SIG-M5 treated with dmso at 0.1 percent for 504 hours (cell line): ENCODE data around the gene CPT1B.
"Not testable (repeated sequence)": the region's sequence is repeated elsewhere in the genome, so short reads cannot be mapped to it uniquely, and the experiment has no call there.

ENCODE experiments used
- DNase-seq: peaks from one replicate; lab custom pipeline; 2025; ENCODE audit not compliant: unreplicated experiment; lab: John Stamatoyannopoulos, UW

Gene CPT1B

DNA sequence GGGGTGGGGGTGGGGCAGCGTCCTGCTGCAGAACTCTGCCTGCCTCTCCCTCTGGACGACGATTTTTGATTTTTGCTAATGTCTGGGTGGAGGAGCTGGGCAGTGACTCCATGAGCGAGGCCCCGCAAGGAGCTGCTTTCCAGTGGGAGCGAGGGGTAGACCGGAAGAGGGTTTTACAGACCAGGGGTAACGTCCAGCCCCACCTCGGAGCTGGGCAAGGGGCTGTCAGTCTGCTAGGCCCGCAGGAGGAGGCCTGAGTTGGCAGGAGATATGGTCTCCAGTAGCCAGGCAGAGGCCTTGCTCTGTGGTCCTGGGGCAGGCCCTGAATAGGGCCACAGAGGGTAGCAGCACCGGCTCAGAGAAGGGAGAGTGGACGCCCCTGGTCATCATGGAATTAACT, 31.4 kb upstream of the CPT1B start:
- no peak for DNase-seq

DNA sequence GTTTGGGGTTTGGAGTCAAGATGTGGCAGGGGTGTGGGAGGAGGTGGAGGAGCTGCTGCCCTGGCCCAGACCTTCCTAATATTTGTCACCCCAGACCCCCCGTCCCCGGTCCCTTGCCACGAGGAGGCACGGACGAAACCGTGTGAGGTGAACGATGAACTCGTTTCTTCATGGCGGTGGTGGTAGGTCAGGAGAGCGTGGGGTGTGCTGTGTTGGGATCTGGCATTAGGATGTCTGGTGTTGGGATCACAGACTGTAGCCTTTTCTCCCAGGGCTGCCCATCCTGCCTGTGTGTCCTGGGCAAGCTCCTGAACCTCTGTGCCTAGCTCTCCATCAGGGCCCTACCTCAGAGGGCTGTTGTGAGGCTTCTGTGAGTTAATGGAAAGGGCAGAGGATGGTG, 30.8 kb upstream of the CPT1B start:
- DNase-seq: no peak

DNA sequence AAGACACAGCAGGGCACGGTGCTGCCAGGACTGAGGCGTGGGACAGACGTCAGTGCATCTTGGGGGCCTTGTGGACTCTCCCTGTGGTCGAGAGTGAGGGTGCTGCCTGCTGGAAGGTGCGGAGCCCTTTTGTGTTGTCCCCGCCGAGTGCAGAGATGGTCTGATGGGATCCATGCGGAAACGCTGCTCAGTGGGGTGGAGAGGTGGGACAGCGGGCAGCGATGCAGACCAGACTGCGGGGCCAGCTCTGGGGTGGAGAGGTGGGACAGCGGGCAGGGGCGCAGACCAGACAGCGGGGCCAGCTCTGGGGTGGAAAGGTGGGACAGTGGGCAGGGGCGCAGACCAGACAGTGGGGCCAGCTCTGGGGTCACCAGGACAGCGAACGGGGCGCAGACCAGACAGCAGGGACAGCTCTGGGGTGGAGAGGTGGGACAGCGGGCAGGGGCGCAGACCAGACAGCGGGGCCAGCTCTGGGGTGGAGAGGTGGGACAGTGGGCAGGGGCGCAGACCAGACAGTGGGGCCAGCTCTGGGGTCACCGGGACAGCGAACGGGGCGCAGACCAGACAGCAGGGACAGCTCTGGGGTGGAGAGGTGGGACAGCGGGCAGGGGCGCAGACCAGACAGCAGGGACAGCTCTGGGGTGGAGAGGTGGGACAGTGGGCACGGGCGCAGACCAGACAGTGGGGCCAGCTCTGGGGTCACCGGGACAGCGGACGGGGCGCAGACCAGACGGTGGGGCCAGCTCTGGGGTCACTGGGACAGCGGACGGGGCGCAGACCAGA, 30.0 kb upstream of the CPT1B start:
- not testable (repeated sequence) for DNase-seq

DNA sequence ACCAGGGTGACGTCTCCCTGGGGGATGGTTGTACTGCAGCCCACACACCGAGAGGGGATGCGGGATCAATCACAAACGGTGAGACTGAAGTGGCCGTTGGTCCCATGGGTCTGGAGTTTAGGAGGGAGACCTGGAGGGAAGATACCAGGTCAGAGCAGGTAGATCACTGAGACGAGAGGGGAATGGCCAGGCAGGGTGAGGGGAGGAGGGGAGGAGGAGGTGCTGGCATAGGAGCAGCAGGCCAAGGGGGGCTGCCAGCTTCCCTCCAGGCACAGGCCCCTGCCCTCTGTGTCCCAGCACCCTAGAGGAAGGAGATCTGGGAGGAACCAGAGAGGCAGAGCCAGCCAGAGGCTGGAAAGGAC, 29.4 kb upstream of the CPT1B start:
- DNase-seq: no peak

- DNase-seq: no peak
These were observed 28.9 kb upstream of the CPT1B start for GRCh38 chr22:50606946-50607658.

GRCh38 chr22:50606165-50606945, 28.1 kb upstream of the CPT1B start:
- DNase-seq: peak; percentile 20

DNA sequence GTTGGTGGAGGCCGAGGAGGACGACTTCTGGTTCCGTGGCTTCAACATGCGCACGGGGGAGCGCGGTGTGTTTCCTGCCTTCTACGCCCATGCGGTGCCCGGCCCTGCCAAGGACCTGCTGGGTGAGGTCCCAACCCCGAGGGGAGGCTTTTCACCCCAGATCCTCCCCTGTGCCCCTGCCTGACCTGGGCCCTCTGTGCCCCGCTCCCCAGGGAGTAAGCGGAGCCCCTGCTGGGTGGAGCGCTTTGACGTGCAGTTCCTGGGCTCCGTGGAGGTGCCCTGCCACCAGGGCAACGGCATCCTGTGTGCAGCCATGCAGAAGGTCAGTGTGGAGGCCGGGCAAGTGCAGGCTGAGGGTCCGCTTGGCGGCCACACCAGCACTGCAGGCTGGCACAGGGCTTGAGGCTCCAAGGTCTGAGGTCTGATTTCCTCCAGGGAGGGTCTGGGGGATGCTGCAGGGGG, 27.4 kb upstream of the CPT1B start:
- DNase-seq: no peak

DNA sequence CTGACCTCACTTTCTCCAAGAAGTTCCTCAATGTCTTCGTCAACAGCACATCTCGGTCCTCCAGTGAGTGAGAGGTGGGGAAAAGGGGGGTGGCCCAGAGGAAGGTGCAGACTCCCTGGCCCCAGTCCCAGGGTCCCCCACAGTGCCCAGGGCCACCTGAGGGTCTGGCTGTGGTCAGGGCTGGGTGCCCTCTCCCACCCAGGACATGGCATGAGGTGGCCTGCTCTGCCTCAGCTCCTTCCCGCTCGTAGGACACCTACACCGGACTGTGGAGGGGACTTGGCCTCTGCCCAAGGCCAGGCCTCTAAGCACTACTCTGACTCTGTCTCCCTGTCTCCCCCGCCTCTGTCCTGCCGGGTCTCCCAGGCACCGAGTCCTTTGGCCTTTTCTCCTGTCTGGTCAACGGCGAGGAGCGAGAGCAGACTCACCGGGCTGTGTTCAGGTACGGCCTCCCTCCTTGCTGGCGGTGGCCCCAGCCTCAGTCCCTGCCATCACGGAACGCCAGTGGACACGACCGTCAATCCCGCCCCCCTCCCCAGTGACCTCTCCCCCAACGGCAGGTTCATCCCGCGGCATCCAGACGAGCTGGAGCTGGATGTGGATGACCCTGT, 26.9 kb upstream of the CPT1B start:
- DNase-seq: no peak

DNA sequence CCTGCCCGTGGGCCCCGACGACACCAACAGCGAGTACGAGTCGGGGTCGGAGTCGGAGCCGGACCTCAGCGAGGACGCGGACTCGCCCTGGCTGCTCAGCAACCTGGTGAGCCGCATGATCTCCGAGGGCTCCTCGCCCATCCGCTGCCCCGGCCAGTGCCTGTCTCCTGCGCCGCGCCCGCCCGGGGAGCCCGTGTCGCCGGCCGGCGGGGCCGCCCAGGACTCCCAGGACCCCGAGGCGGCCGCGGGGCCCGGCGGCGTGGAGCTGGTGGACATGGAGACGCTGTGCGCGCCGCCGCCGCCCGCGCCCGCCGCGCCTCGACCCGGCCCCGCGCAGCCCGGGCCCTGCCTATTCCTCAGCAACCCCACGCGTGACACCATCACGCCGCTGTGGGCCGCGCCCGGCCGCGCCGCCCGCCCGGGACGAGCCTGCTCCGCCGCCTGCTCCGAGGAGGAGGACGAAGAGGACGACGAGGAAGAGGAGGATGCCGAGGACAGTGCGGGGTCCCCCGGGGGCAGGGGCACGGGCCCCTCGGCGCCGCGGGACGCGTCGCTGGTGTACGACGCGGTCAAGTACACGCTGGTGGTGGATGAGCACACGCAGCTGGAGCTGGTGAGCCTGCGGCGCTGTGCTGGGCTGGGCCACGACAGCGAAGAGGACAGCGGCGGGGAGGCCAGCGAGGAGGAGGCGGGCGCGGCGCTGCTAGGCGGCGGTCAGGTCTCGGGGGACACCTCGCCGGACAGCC, 26.2 kb upstream of the CPT1B start:
- DNase-seq: no peak

DNA sequence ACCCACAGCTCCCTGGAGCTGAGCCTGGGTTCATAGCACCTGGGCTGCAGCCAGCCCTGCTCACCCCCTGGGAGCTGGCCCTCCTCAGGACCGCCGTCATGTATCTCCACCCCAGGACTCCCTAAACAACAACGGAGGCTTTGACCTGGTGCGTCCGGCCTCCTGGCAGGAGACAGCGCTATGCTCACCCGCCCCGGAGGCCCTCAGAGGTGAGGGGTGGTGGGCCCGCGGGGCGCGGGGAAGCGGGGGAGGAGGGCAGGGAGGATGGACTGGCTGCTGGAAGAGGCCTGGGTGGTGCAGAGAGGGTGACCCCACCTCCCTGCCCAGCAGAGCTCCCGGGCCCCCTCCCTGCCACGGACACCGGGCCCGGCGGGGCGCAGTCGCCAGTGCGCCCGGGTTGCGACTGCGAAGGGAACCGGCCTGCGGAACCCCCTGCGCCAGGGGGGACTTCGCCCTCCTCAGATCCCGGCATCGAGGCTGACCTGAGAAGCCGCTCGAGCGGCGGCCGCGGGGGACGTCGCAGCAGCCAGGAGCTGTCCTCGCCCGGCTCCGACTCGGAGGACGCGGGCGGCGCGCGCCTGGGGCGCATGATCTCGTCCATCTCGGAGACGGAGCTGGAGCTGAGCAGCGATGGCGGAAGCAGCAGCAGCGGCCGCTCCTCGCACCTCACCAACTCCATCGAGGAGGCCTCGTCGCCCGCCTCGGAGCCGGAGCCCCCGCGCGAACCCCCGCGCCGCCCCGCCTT, 25.5 kb upstream of the CPT1B start:
- no peak for DNase-seq

DNA sequence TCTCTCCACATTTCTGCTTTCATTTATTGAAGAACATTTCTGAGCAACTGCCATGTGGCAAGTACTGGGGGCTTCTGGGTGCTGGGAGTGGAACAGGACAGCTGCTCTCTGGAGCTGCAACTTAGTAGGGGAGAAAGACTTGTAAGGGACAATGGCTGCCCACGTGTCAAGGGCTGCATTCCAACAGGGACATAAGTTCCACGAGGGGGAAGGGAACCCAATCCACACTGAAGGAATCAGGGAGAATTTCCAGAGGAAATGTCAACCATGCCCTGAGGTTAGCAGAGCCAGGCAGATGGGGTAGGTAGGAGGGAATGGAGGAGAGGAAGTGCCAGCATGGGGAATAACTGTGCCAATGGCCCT, 24.1 kb upstream of the CPT1B start:
- no peak for DNase-seq

DNA sequence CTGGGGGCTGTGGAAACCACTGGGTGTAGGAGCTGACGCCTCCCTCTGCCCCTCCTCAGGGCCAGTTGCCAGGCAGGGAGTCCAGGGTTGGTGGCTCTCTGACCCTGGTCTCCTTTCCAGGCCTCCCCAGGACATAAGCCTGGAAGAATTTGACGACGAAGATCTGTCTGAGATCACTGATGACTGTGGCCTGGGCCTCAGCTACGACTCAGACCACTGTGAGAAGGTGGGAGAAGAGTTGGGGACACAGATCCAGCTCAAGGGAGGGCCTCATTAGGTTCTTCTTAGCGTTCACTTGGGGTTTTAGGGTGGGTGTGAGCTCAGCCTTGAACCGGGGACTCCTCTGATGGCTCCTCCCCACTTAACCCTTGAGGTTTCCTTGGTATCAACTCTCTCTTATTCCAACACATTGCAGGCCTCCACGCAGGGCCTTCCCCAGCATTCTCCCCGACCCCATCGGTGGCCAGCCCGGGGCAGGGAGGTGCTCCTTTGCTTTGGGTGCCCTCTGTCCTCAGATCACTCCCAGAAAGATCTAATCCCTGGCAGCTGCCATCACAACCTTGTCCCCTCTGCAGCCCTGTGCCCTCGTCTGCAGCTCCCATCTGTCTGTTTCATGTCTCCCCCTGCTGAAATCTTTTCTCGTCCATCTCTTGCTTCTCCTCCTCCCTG, 23.6 kb upstream of the CPT1B start:
- no peak for DNase-seq

- no peak for DNase-seq
These were observed 22.9 kb upstream of the CPT1B start for GRCh38 chr22:50600967-50601668.

DNA sequence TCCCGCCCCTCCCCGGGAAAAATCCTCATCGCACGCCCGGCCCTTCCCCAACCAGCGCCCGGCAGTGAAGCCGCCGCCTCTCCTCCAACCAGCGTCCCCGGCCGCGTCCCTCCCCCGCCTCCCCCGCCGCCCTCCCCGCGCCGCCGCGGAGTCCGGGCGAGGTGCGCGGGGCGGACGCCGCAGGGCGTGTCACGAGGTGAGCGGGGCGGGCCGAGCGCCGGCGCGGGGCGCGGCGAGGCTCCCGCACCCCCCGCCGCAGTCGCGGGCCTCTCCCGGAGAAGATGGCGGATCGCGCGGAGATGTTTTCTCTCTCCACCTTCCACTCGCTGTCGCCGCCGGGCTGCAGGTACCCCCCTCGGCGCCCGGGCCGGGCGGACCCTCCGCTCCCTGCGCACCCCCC, 22.3 kb upstream of the CPT1B start, which contains the start of gene MAPK8IP2:
MAPK8IP2 (plus strand) TSS at position 256 of the 400 bp plus-strand sequence; CDS start at position 282, 26 bp downstream.
- DNase-seq: no peak

- peak; percentile 24 for DNase-seq
These were observed 21.7 kb upstream of the CPT1B start for GRCh38 chr22:50599816-50600455.

DNA sequence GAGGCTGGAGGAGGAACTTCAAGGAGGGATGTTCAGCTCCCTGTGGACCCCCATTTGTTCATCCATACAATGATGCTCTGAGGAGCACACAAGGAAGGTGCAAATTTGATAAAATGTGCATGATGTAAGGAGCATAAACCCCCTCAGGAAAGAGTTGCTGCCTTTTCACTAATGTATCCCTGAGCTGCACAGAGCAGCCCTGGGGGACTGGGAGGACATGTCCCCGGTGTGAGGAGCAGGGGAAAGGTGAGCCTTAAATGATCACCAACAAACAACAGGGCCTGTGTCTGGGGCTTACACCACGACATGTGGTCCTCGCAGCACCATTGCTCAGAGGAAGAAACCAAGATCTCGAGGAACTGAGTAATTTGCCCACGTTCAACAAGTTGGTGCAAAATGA, 18.9 kb upstream of the CPT1B start:
- DNase-seq: no peak

DNA sequence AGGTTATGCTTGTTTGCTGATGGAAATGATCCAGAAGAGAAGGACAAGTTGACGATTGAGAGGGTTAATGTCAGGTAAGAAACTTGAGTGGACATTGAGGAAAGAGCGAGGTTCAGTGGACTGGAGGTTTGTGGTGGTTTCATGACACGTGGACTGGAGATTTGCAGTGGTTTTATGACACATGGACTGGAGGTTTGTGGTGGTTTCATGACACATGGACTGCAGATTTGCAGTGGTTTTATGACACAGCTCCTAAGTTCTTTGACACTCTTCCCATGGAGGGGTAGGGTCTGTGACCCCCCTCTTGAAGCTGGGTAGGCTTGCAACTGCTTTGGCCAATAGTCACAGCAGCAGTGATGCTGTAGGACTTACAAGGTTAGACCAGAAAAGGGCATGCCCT, 17.0 kb upstream of the CPT1B start:
- DNase-seq: no peak

GRCh38 chr22:50587407-50587806, 9.2 kb upstream of the CPT1B start:
- DNase-seq: no peak
